HG03432 (cell line): ENCODE results near the gene UNC45A.
A peak's percentile ranks its signal among the peaks of the same experiment; 100 is the strongest.

Experiments used
- ATAC-seq: cut with Tn5 transposase; IDR thresholded peaks from one replicate; pipeline ENCODE4 v1.9.1; 2021; ENCODE audit warnings: mild to moderate bottlenecking, moderate library complexity; ENCODE audit not compliant: unreplicated experiment

UNC45A gene

GRCh38 chr15:90994417-90995311, 59.6 kb downstream of the UNC45A start, which contains the start of gene PRC1:
TSS of gene PRC1 (minus strand) at chr15:90994535. CDS start at chr15:90994417, 118 bp downstream.
- ATAC-seq, result peak; percentile 97

- no peak for ATAC-seq
These were observed 63.7 kb downstream of the UNC45A start for GRCh38 chr15:90998737-90999136.

- no peak for ATAC-seq
These were observed 66.1 kb downstream of the UNC45A start for GRCh38 chr15:91001209-91001608.
